ENCODE data around the gene ZNF280C.

ZNF280C gene, protein sequence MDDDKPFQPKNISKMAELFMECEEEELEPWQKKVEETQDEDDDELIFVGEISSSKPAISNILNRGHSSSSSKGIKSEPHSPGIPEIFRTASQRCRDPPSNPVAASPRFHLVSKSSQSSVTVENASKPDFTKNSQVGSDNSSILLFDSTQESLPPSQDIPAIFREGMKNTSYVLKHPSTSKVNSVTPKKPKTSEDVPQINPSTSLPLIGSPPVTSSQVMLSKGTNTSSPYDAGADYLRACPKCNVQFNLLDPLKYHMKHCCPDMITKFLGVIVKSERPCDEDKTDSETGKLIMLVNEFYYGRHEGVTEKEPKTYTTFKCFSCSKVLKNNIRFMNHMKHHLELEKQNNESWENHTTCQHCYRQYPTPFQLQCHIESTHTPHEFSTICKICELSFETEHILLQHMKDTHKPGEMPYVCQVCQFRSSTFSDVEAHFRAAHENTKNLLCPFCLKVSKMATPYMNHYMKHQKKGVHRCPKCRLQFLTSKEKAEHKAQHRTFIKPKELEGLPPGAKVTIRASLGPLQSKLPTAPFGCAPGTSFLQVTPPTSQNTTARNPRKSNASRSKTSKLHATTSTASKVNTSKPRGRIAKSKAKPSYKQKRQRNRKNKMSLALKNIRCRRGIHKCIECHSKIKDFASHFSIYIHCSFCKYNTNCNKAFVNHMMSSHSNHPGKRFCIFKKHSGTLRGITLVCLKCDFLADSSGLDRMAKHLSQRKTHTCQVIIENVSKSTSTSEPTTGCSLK

DNA sequence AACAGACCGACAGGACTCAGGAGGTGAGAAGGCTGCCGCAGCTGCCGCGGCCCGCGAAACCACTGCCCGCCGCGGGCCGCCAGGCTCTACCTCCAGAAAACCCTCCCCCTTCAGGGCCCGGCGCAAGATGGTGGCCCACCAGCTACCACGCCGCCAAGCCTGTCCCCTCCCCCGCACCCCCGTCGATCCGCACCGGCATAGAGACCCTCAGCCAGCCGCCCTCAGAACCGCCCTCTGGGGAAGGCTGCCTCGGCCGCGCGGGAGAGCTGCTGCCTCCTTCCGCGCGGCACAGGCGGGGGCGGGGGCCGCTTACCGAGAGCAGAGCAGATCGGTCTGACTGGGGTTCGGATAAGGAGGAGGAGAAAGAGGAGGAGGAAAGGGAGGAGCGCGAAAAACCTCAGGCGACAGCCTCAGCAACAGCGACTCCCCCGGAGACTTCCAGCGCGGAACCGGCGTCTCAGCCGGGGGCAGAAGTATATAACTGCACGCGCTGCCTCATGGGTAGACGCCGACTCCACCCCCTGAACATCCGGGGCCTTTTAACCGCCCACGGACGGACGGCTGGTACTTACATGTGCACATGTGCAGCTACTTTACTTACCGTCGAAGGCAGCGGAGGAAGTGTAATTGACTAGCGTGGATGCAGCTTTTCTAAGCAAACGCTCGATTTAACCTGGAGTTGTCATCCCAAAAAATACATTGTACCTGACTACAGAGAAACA, at the start of gene ZNF280C:
Gene ZNF280C, minus strand, starts transcription at position 451 of the 722 bp plus-strand sequence. CDS start 8,450 bp downstream, outside the sequence.
- TF ChIP-seq, protein P1, sequence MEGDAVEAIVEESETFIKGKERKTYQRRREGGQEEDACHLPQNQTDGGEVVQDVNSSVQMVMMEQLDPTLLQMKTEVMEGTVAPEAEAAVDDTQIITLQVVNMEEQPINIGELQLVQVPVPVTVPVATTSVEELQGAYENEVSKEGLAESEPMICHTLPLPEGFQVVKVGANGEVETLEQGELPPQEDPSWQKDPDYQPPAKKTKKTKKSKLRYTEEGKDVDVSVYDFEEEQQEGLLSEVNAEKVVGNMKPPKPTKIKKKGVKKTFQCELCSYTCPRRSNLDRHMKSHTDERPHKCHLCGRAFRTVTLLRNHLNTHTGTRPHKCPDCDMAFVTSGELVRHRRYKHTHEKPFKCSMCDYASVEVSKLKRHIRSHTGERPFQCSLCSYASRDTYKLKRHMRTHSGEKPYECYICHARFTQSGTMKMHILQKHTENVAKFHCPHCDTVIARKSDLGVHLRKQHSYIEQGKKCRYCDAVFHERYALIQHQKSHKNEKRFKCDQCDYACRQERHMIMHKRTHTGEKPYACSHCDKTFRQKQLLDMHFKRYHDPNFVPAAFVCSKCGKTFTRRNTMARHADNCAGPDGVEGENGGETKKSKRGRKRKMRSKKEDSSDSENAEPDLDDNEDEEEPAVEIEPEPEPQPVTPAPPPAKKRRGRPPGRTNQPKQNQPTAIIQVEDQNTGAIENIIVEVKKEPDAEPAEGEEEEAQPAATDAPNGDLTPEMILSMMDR (IDR thresholded peaks at IDR 0.05; ENCODE audit: control insufficient read depth, insufficient read depth, low read depth, low read length, missing control alignments): peak; percentile 42
- peak within 1 kb of the TSS; percentile 57 for H3K4me3 ChIP-seq (ENCODE audit: control insufficient read depth, low read depth, low read length)
- DNase-seq (ENCODE audit: low read depth): peak; percentile 56

DNA sequence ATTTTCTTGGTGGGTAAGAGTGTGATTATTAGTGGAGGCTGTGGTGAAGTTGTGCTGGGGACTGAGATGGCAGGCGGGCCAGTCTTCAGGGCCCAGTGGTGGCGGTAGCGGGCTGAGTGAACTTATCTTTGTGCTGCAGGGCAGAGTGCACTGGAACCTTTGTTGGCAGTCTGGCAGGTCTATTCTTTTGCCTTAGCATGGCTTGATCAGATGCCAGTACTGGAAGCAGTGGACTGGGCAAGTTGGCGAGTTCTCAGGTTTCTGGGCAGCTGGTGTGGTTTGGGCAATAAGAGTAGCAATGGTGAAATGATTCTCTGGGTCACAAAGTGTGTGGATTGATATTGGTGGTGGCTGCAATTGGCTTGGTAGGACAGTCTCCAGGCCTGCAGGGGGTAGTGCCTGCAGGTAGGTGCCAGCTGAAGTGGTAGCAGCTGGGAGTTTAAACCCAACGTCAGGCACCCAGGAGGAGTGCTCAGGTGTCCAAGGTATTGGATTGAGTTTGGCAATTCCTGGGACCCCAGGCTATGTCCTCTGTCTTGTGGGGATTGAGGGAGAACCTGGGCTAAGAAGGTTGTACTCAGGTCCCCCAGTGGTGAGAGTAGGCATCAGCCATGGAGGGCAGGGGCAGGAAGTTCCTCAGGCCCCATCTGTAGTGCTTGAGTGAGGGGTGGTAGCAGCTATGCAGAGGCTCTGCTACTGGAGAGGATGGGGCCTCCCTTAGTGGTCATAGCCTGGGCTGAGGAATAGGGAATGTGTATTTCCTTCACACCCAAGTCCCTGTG, 36.1 kb upstream of the ZNF280C start:
- H3K4me3 ChIP-seq (ENCODE audit: control insufficient read depth, low read depth, low read length): no peak overlapping the region
- TF ChIP-seq, protein P1 (IDR thresholded peaks at IDR 0.05; ENCODE audit: control insufficient read depth, insufficient read depth, low read depth, low read length, missing control alignments): no peak

DNA sequence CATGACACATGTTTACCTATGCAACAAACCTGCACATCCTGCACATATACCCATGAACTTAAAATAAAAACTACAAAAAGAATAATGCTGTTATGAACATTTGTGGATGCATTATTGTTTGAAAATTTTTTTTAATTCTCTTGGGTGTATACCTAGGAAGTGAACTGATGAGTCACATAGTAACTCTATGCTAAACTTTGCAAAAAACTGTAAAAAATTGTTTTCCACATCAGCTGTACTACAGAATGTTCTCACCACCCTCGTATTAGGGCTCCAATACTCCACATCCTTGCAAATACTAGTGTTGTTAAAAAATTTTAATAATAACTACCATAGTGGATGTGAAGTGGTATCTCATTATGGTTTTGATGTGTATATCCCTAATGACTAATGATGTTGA, 33.3 kb upstream of the ZNF280C start:
- no peak for DNase-seq (ENCODE audit: low read depth)
- H3K4me3 ChIP-seq (ENCODE audit: control insufficient read depth, low read depth, low read length): no peak overlapping the region
- TF ChIP-seq, protein P1 (IDR thresholded peaks at IDR 0.05; ENCODE audit: control insufficient read depth, insufficient read depth, low read depth, low read length, missing control alignments): no peak

More for the DNA sequence above, 36.1 kb upstream of the ZNF280C start:
- DNase-seq (ENCODE audit: low read depth): no peak

DNA sequence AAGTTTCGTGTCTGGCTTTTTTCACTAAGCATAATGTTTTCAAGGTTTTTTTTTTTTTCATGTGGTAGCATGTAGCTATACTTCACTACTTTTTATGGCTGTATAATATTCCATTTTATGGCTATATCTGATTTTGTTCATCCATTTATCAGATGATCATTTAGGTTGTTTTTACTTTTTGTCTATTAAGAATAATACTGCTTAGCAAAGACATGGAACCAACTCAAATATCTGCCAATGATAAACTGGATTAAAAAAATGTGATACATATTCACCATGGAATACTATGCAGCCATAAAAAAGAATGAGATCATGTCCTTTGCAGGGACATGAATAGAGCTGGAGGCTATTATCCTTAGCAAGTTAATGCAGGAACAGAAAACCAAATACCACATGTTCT, 32.7 kb upstream of the ZNF280C start:
- TF ChIP-seq, protein P1 (IDR thresholded peaks at IDR 0.05; ENCODE audit: control insufficient read depth, insufficient read depth, low read depth, low read length, missing control alignments): no peak
- H3K4me3 ChIP-seq (ENCODE audit: control insufficient read depth, low read depth, low read length): no peak overlapping the region
- no peak for DNase-seq (ENCODE audit: low read depth)

DNA sequence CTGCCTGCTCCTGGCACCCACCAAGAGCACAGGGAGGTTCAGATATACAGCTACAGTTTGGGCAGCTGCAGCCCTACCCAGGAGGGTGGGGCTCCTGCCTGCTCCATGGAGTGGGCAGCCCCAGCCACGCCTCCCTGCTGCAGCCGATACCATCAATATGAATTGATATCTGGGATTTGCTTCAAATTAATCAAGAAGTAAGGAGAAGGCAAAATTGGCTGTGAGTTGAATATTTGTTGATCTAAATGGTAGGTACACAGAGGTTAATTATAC, 31.2 kb upstream of the ZNF280C start:
- H3K4me3 ChIP-seq (ENCODE audit: control insufficient read depth, low read depth, low read length): no peak overlapping the region
- DNase-seq (ENCODE audit: low read depth): no peak
- TF ChIP-seq, protein P1 (IDR thresholded peaks at IDR 0.05; ENCODE audit: control insufficient read depth, insufficient read depth, low read depth, low read length, missing control alignments): no peak

Data from AG09309 (cell line).